NCI-H128 (cell line): ENCODE data around the gene HTR2A.

Experiments
- DNase-seq: peaks from one replicate; lab custom pipeline; 2025; ENCODE audit not compliant: unreplicated experiment; lab: John Stamatoyannopoulos, UW

The HTR2A gene

DNA sequence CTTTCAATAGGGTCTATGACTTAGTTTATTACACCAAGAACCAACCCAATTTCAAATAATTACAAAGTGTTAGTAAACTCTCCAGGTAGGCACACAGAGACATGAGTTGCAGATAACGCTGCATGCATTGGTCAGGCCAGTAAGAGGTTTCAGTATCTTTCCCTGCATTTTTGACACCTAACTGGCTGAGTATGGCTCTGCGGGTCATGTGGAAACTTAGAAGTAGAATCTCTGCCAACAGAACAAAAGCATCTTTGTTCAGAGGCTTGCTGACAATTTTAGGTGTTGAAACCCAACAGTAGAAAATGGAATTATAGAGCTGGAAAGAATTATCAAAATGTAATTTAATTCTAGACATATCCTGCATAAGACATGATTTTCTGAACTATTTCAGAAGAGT lies 25.3 kb downstream of the HTR2A start:
- DNase-seq = no peak

DNA sequence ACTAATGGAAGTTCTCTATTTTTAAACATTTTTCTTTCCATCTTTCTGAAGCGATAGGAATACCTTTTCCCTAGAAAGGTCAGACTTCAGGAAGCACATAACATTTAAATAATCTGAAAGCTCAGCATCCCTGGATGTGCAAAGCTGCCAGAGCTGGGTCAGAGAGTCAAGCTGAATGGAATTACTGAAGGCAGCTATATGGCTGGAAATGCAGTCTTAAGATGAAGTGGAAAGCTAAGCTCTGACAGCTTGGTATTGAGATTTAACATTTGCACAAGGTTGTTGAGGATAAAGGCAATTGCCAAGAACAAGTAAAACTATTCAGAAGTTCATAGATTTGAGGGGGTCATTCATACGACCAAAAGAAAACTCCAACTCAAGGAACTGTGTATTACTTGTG lies 28.8 kb downstream of the HTR2A start:
- DNase-seq = no peak

- DNase-seq = no peak
Observed at GRCh38 chr13:46866150-46866549, 30.7 kb downstream of the HTR2A start.

DNA sequence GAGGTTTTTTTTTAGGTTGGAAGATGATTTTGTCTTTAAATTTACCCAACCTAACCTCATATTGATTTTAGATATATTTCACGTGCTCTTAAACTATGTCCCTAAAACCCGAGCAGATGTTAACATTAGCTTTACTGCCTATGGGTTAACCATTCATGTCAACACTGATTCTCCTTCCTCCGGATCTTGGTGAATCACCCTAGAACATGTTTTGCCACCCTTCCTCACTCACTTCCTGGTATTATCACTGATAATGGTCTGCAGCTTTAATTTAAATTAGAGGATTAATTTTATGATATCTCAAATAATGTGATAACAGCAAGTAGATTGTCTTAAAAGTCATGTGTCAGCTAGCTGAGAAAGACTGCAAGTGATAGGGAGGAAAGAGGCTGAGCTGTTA lies 31.9 kb downstream of the HTR2A start:
- no peak for DNase-seq

DNA sequence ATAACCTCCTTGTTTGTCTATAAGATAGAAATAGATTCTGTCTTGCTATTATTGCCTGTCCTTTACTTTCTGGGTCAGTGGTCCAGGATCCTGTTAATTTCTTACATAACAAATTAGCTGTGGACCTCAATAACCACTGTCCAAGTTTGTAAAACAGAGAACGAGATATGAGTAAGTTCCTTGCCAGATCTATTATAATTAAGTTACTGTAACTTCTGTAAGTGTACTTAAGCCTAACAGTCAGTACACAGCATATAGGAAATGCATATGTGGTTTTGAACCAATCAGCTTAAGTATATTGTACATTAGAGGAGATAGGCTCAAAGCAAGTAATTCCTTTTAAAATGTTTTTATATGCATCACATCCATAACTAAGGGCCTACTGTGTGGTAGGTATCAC lies 34.9 kb downstream of the HTR2A start:
- DNase-seq = no peak

DNA sequence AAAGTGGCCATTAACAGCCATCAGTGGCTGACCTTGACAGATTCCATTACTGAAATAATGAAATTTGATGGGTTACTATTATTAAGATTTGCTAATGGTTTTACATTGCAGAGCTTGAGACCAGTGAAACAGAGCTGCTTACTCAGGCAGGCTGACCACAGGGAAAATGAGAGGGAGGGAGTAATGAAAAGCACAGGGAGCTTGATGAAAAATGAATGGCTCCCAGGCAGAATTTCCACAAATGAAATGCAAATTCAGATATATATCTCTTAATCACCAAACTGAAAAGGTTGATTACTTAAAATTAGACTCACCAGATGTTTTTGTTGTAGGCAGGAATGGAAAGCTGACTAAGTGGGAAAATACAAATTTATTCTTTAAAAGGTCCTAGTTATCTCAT lies 36.1 kb downstream of the HTR2A start:
- DNase-seq = no peak

- no peak for DNase-seq
Observed at GRCh38 chr13:46858776-46859175, 38.1 kb downstream of the HTR2A start.

- DNase-seq = no peak
Observed at GRCh38 chr13:46858163-46858562, 38.7 kb downstream of the HTR2A start.

DNA sequence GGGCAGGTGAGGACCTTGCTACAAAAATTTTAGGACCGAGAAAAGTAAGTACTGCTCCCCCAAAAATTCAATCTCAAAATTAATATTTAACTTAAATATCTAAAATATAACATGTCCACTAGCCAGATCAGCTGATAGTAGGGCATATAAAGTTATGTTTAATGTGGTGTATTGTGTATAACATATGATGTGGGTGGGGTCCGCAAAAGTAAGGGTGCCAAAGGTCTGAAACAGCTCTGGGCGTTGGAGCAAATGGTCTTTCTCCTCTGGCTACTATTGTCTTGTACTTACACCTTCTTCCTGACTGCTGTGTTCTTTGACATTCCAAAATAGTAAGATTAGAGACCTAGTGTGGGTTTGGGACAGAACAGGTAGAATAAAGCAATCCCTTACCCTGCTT lies 41.2 kb downstream of the HTR2A start:
- DNase-seq = no peak

GRCh38 chr13:46855166-46855565 lies 41.7 kb downstream of the HTR2A start:
- no peak for DNase-seq

DNA sequence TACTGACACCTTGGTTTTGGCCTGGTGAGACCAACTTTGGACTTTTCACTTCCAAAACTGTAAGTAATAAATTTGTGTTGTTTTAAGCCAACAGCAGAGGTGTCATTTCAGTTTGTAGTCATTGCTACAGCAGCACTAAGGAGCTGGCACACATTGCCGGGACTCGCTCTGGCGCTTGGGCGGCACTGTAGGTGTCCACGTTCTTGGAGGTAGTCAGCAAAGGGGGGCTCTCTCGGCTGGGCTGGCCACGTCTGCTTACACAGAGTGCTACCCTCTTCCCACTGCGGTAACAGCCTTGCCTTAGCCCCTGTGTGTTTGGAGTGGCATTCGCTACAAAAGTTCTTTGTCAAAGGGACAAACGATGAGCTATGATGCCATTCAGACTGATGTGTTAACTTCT lies 44.7 kb downstream of the HTR2A start:
- no peak for DNase-seq

GRCh38 chr13:46850214-46850613 lies 46.6 kb downstream of the HTR2A start:
- no peak for DNase-seq

DNA sequence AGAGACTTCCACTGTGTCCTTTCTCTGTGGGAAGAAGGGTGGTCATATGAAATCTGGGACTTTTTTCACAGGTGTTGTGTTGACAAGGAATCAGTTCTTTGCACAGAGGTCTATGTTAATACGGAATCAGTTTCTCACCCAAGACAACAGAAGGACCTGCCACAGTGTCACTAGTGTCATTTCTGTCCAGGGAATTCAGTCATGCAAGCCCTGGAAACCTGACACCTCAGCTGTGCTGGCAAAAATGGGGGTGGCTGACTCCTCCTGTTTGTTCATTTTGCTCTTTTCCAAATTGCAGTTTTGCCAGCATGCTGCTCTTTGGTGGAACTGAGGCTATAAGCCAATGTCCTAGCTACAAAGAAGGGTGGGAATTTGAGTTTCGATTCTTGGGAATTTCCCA lies 50.1 kb downstream of the HTR2A start:
- no peak for DNase-seq

- no peak for DNase-seq
Observed at GRCh38 chr13:46845146-46845545, 51.7 kb downstream of the HTR2A start.

DNA sequence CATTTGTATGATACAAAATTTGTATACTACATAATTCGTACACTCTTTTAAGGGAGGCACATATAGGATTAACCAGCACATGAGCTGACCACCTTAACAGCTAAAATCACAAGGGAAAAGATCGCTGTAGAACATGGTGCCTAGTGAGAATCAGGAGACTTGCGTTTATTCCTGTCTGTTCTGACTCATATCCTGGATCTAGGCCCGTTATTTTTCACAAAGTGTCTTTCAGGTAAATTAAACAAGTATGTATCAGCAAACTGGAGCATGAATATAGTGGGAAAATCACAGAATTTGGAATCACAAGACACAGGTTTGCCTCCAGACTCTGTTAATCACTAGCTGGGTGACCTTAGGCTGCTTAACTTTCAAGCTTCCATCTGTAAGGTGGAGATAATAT lies 52.4 kb downstream of the HTR2A start:
- no peak for DNase-seq

GRCh38 chr13:46839399-46839798 lies 57.5 kb downstream of the HTR2A start:
- no peak for DNase-seq

- no peak for DNase-seq
Observed at GRCh38 chr13:46834657-46835056, 62.2 kb downstream of the HTR2A start.

GRCh38 chr13:46831588-46832194 lies 65.2 kb downstream of the HTR2A start:
- DNase-seq = peak; percentile 8

- DNase-seq = no peak
Observed at GRCh38 chr13:46830405-46831005, 66.3 kb downstream of the HTR2A start.

DNA sequence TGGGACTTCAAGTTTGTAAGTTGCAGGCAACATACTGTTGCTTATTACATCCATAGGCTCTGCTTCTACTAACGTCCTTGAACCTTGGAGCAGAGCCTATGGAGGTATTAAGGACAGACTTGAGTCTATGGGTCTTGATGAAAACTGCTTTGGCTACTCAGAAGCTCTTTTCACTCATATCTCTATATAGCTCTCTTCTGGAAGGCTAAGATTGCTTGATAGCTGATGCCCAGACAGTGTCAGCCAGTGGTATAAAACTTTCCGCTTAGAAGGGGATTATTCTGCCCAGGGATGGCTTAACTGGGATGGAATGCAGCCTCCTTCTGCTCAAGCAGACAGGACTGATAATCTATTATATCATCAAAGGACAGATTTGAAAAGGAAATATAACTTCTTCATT lies 74.3 kb downstream of the HTR2A start:
- DNase-seq = no peak

DNA sequence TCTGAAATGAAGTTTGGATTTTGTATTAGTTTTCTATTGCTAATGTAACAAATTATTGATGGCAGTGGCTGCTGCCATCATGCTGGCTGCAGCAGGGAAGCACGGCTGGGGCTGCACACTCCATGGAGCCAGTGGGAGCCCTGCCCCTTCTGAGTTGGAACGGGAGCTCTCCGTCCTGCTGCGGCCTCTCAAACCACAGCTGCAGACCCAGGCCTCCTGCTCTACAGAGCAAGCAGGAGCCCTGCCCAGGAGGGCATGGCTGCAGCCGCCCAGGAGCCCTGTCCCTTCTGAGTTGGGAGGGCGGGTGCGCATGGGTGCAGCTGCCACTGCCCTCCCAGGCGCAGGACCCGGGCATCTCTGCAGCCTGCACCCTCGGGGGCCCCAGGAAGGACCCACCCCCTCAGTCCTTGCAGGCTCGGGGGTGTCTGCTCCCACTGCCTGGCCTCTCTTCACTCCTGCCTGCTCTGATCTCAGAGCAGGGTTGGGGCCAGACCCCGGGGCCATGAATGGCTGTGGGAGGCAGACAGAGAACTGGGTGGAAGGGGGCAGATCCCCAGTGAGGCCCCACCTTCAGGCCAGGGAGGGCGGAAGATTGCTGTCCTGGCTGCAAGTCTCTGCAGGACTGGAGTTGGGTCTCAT lies 78.9 kb downstream of the HTR2A start:
- no peak for DNase-seq

DNA sequence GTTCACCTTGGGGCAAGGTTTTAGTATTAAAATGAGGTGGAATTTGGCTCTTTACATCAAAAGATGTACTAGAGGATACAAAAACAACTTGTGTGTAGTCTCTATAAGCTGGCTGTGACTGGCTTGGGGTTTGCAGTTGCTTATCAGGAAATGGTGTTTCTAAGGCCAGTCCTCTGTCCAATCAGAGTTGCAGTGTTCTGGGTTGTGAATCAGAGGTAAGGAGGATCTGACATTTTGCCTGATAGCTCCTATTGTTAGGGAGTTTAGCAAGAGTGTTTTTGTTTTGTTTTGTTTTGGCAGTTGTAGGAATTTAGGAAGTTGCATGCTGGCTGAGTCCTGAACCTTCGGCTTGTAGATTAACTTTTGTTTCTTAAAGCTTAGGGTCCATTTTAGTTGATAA lies 79.8 kb downstream of the HTR2A start:
- no peak for DNase-seq

DNA sequence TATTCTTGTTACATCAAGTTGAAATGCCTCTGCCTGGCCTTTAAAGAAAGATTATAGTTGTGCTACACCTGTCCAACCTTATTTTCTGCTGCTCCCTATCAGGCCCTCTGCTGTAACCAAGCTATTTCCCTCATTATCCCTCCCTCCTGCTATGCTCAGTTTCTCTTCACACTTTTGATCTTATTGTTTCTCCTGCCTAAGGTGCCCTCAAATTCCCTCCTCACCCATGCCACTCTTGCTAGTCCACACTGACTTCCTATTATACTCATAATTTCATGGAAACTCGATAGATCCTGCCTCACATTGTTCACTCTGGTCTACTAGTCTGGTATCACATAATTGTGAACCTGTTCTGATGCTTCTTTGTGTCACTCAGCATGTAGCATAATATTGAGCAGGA lies 80.5 kb downstream of the HTR2A start:
- DNase-seq = no peak
